ENCODE results near the gene CCDC150. TPM values are rescaled to one million over a fixed set of nuclear protein-coding genes. Genes with fewer than 3 reads are reported as not detected.
"Not testable (repeated sequence)": the region's sequence is repeated elsewhere in the genome, so short reads cannot be mapped to it uniquely, and the experiment has no call there.

The CCDC150 gene
- total RNA-seq, 8 experiments from 2014 or later, result 1.7 to 22.6 (median 3.9) TPM

- WGBS, 10 experiments, result 60 to 100% (median 87%) methylated on average over 1 to 3 of the region's 3 CpGs
- no peak overlapping the region for H3K4me3 ChIP-seq
- no peaks in the 10 kb centered on the region for H3K4me1 ChIP-seq (replicated peaks in 1 of 2)
- ATAC-seq (replicated peaks in 6 of 8), result no peak
- in situ Hi-C loops (cut with MboI; ENCODE audit: low pct_unique_long_range_greater_than_20kb in 2 of 9, low sequenced_read_pairs in 9 of 9, unreplicated experiment in 9 of 9), result no loop called here
- no peak overlapping the region for H3K27ac ChIP-seq
Observed at GRCh38 chr2:196606516-196606915, 33.0 kb upstream of the CCDC150 start.

DNA sequence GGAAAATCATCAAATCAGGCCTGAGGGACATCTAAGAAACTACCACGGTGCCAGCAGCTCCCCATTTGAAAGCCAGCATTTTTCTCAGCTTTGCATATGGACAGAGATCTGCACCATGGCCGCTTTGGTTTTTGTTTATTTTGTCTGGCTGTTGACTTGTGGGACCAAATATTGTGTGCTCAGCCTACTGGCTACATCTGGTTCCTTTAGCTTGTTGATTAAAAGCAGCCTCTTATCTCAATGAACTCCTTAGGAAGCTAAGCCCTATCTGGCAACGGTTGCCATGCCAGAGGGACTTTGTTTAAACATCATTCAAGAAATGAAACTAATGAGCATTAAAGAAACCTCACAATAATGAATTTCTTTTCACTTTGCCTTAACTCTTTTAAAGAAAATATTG lies 32.4 kb upstream of the CCDC150 start:
- peak in 2 of 8 experiments; percentile 18 to 70 for ATAC-seq (replicated peaks in 6 of 8)
- Histone ChIP-seq H3K4me1 (replicated peaks in 1 of 2) (no peaks in the 10 kb centered on the region), H3K4me3 (no peak overlapping the region), H3K27ac (no peak overlapping the region)
- 0 to 83% (median 47%) methylated on average over 1 to 3 of the region's 3 CpGs for WGBS, 10 experiments
- in situ Hi-C loops (cut with MboI; ENCODE audit: low pct_unique_long_range_greater_than_20kb in 2 of 9, low sequenced_read_pairs in 9 of 9, unreplicated experiment in 9 of 9), result no loop called here

GRCh38 chr2:196607896-196608295 lies 31.6 kb upstream of the CCDC150 start:
- H3K27ac ChIP-seq; H3K4me1 ChIP-seq (replicated peaks in 1 of 2); in situ Hi-C loops (cut with MboI; ENCODE audit: low pct_unique_long_range_greater_than_20kb in 2 of 9, low sequenced_read_pairs in 9 of 9, unreplicated experiment in 9 of 9); H3K4me3 ChIP-seq: not testable (repeated sequence)
- ATAC-seq (replicated peaks in 6 of 8), result peak in 1 of 8 experiments; percentile 72
- 33 to 100% (median 86%) methylated on average over 1 to 5 of the region's 5 CpGs; no CpG with 5 or more reads in 5 of the 10 experiments for WGBS, 10 experiments

GRCh38 chr2:196609806-196610205 lies 29.7 kb upstream of the CCDC150 start:
- Histone ChIP-seq H3K4me3 (no peak overlapping the region), H3K27ac (no peak overlapping the region), H3K4me1 (replicated peaks in 1 of 2) (no peaks in the 10 kb centered on the region)
- WGBS, 10 experiments, result 0 to 100% (median 94%) methylated on average over 1 to 2 of the region's 2 CpGs; no CpG with 5 or more reads in 1 of the 10 experiments
- no peak for ATAC-seq (replicated peaks in 6 of 8)
- in situ Hi-C loops (cut with MboI; ENCODE audit: low pct_unique_long_range_greater_than_20kb in 2 of 9, low sequenced_read_pairs in 9 of 9, unreplicated experiment in 9 of 9), result no loop called here

GRCh38 chr2:196610796-196611195 lies 28.7 kb upstream of the CCDC150 start:
- no peaks in the 10 kb centered on the region for H3K4me1 ChIP-seq (replicated peaks in 1 of 2)
- no peak for ATAC-seq (replicated peaks in 6 of 8)
- in situ Hi-C loops (cut with MboI; ENCODE audit: low pct_unique_long_range_greater_than_20kb in 2 of 9, low sequenced_read_pairs in 9 of 9, unreplicated experiment in 9 of 9), result no loop called here
- H3K27ac ChIP-seq, result no peak overlapping the region
- whole genome bisulfite sequencing, 10 experiments, result 20 to 70% (median 55%) methylated on average over 1 to 3 of the region's 3 CpGs; no CpG with 5 or more reads in 5 of the 10 experiments
- no peak overlapping the region for H3K4me3 ChIP-seq

GRCh38 chr2:196613302-196613701 lies 26.2 kb upstream of the CCDC150 start:
- 70 to 100% (median 91%) methylated on average over 1 to 2 of the region's 2 CpGs; no CpG with 5 or more reads in 2 of the 10 experiments for WGBS, 10 experiments
- in situ Hi-C loops (cut with MboI; ENCODE audit: low pct_unique_long_range_greater_than_20kb in 2 of 9, low sequenced_read_pairs in 9 of 9, unreplicated experiment in 9 of 9), result no loop called here
- Histone ChIP-seq H3K4me3 (no peak overlapping the region), H3K4me1 (replicated peaks in 1 of 2) (no peaks in the 10 kb centered on the region), H3K27ac (no peak overlapping the region)
- no peak for ATAC-seq (replicated peaks in 6 of 8)

- H3K27ac ChIP-seq, result no peak overlapping the region
- no peak overlapping the region for H3K4me3 ChIP-seq
- 10 to 100% (median 60%) methylated on average over 1 to 3 of the region's 3 CpGs; no CpG with 5 or more reads in 1 of the 10 experiments for WGBS, 10 experiments
- ATAC-seq (replicated peaks in 6 of 8), result no peak
- in situ Hi-C loops (cut with MboI; ENCODE audit: low pct_unique_long_range_greater_than_20kb in 2 of 9, low sequenced_read_pairs in 9 of 9, unreplicated experiment in 9 of 9), result no loop called here
- no peaks in the 10 kb centered on the region for H3K4me1 ChIP-seq (replicated peaks in 1 of 2)
Observed at GRCh38 chr2:196617430-196617829, 22.1 kb upstream of the CCDC150 start.

DNA sequence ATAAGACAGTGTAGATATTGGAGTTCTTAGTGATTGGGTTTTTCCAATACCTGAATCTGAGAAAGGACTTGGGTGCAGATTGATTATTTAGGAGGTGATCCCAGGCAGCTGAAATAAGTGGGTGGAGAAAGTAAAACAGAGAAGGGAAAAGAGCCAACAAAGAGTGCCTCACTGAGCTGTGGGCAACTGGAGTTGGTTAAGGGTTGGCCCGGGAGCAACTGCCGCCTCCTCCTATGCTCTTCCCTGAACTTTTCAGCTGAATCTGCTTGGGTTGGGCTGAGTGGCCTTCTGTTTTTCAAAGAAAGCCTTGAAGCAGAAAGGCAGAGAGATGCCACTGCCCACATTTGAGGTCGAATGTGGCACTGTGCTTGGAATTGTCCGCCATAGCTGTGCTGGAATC lies 20.9 kb upstream of the CCDC150 start:
- in situ Hi-C loops (cut with MboI; ENCODE audit: low pct_unique_long_range_greater_than_20kb in 2 of 9, low sequenced_read_pairs in 9 of 9, unreplicated experiment in 9 of 9), result no loop called here
- H3K4me3 ChIP-seq, result no peak overlapping the region
- 0 to 100% (median 94%) methylated on average over 1 to 4 of the region's 4 CpGs; no CpG with 5 or more reads in 3 of the 10 experiments for WGBS, 10 experiments
- H3K4me1 ChIP-seq (replicated peaks in 1 of 2), result no peaks in the 10 kb centered on the region
- ATAC-seq (replicated peaks in 6 of 8), result no peak
- no peak overlapping the region for H3K27ac ChIP-seq

DNA sequence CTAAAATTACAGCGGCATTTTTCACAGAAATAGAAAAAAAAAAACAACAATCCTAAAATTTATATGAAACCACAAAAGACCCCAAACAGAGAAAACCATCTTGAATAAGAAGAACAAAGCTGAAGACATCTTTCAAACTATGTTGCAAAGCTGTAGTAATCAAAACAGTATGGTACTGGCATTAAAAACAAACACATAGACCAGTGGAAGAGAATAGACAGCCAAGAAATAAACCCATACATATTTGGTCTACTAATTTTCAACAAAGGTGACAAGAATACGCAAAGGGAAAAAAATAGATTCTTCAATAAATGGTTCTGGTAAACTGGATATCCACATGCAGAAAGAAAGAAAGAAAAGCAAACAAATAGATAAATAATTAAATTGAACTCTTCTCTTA lies 9.0 kb upstream of the CCDC150 start:
- 19 to 100% (median 72%) methylated on average over 1 to 2 of the region's 2 CpGs for WGBS, 10 experiments
- in situ Hi-C loops (cut with MboI; ENCODE audit: low pct_unique_long_range_greater_than_20kb in 2 of 9, low sequenced_read_pairs in 9 of 9, unreplicated experiment in 9 of 9), result no loop called here
- no peaks in the 10 kb centered on the region for H3K4me1 ChIP-seq (replicated peaks in 1 of 2)
- no peak overlapping the region for H3K27ac ChIP-seq
- no peak for ATAC-seq (replicated peaks in 6 of 8)
- H3K4me3 ChIP-seq, result no peak overlapping the region

DNA sequence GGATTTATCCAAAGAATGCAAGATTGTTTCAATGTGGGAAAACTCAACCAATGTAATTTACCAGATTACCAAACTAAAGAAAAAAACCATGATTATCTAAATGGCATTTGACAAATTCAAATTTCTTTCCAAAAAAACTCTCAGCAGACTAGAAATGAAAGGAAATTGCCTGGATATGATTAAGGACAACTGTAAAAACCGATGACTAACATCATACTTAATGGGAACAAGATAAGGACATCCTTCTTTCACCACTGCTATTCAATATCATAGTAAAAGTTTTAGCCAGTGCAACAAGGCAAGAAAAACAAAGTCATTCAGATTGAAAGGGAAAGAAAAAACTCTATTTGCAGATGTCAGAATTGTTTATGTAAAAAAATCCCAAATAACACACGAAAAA lies 4.4 kb upstream of the CCDC150 start:
- no peak for ATAC-seq (replicated peaks in 6 of 8)
- Histone ChIP-seq H3K4me1 (replicated peaks in 1 of 2) (no peaks in the 10 kb centered on the region), H3K27ac (no peak overlapping the region), H3K4me3 (no peak overlapping the region)
- 10 to 84% (median 50%) methylated on average over 1 to 2 of the region's 2 CpGs for WGBS, 10 experiments
- in situ Hi-C loops (cut with MboI; ENCODE audit: low pct_unique_long_range_greater_than_20kb in 2 of 9, low sequenced_read_pairs in 9 of 9, unreplicated experiment in 9 of 9), result no loop called here

DNA sequence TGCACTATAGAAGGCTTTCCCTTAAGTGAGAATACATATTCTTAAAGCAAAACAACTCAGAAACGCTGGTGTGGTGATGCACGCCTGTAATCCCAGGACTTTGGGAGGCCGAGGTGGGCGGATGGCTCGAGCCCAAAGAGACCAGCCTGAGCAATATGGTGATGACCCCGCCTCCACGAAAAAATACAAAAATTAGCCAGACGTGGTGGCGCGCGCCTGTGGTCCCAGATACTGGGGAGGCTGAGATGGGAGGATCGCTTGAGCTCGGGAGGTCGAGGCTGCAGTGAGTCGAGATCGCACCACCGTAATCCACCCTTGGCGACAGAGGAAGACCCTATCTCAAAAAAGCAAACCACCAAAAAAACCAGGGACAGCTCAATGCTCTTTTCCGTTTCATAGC lies 750 bp upstream of the CCDC150 start:
- no peak overlapping the region for H3K4me3 ChIP-seq
- H3K27ac ChIP-seq, result no peak overlapping the region
- ATAC-seq (replicated peaks in 6 of 8), result no peak
- H3K4me1 ChIP-seq (replicated peaks in 1 of 2), result no peaks in the 10 kb centered on the region
- 62 to 100% (median 92%) methylated on average over 1 to 12 of the region's 19 CpGs; no CpG with 5 or more reads in 1 of the 10 experiments for WGBS, 10 experiments
- in situ Hi-C loops (cut with MboI; ENCODE audit: low pct_unique_long_range_greater_than_20kb in 2 of 9, low sequenced_read_pairs in 9 of 9, unreplicated experiment in 9 of 9), result no loop called here

DNA sequence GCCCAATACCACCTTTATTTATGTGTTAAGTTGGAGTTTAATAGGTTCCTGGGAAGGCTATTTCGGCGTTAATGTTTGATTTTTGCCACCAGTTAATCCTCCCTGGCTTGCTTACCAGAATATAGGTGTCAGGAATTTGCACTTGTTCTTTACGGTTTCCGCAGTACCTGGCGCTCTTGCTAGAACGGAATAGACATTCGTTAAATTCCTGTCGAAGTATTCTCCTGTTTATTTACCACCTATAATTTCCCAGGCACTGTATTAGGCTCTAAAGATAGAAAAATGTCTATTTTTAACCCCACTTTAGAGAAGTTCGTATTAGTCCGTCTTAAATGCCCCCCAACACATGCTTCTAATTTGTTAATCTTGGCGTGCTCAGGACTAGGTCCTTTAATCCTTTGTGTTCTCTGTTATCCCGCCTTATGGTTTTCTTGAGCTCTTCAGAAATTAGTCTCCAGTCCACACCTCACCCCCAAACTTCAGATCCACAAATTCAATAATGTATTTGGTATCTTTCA lies 575 bp downstream of the CCDC150 start:
- 0 to 100% (median 6%) methylated on average over 1 to 12 of the region's 12 CpGs for WGBS, 10 experiments
- no peak for ATAC-seq (replicated peaks in 6 of 8)
- Histone ChIP-seq H3K27ac (no peak overlapping the region), H3K4me3 (peak overlapping the region; percentile 47 to 94 (median 57)), H3K4me1 (replicated peaks in 1 of 2) (no peaks in the 10 kb centered on the region)
- in situ Hi-C loops (cut with MboI; ENCODE audit: low pct_unique_long_range_greater_than_20kb in 2 of 9, low sequenced_read_pairs in 9 of 9, unreplicated experiment in 9 of 9), result no loop called here

DNA sequence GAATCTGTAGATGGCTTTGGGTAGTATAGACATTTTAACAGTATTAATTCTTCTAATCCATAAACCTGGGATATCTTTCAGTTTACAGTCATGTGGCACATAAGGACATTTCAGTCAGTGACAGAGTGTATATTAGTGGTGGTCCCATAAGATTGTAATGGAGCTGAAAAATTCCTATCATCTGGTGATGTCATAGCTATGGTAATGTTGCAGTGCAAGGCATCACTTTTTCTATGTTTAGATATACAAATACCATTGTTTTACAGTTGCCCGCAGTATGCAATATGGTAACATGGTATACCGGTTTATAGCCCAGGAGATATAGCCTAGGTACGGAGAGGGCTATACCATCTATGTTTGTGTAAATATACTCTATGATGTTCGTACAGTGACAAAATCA lies 9.7 kb downstream of the CCDC150 start:
- no peaks in the 10 kb centered on the region for H3K4me1 ChIP-seq (replicated peaks in 1 of 2)
- H3K4me3 ChIP-seq, result no peak overlapping the region
- WGBS, 10 experiments, result 93 to 100% (median 100%) methylated on average over 1 to 4 of the region's 4 CpGs; no CpG with 5 or more reads in 1 of the 10 experiments
- no peak overlapping the region for H3K27ac ChIP-seq
- in situ Hi-C loops (cut with MboI; ENCODE audit: low pct_unique_long_range_greater_than_20kb in 2 of 9, low sequenced_read_pairs in 9 of 9, unreplicated experiment in 9 of 9), result no loop called here
- no peak for ATAC-seq (replicated peaks in 6 of 8)

DNA sequence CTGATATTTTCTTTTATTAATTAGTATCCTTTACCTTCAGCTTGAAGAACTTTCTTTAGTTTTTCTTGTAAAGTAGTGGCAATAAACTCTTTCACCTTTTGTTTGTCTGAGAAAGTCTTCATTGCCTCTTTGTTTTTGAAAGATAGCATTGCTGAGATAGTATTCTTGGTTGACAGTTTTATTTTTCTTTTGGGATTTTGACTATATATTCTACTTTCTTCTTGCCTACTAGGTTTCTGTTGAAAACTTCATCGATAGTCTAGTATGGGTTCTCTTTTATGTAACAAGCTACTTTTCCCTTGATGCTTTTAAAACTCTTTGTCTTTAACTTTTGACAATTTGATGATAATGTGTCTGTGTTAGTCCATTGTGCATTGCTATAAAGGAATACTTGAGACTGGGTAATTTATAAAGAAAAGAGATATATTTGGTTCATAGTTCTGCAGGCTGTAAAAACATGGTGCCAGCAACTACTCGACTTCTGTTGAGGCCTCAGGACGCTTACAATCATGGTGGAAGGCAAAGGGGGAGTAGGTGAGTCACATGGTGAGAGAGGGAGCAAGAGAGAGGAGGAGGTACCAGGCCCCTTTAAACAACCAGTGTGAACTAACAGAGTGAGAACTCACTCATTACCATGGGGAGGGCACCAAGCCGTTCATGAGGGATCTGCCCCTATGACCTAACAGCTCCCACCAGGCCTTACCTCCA lies 12.0 kb downstream of the CCDC150 start:
- Histone ChIP-seq H3K4me1 (replicated peaks in 1 of 2) (no peaks in the 10 kb centered on the region), H3K27ac (no peak overlapping the region), H3K4me3 (no peak overlapping the region)
- in situ Hi-C loops (cut with MboI; ENCODE audit: low pct_unique_long_range_greater_than_20kb in 2 of 9, low sequenced_read_pairs in 9 of 9, unreplicated experiment in 9 of 9), result no loop called here
- WGBS, 10 experiments, result 41 to 95% (median 64%) methylated on average over 2 to 4 of the region's 4 CpGs; no CpG with 5 or more reads in 1 of the 10 experiments
- no peak for ATAC-seq (replicated peaks in 6 of 8)

Measured in motor neuron (in vitro differentiated cells).